Islet of Langerhans (tissue), 1 donor: Measurements from ENCODE around the gene CEP112.
"Not testable (repeated sequence)": the region's sequence is repeated elsewhere in the genome, so short reads cannot be mapped to it uniquely, and the experiment has no call there.

Source experiments
- FAIRE-seq: peaks from one replicate; lab custom pipeline; 2011; peaks lifted over from hg19 to GRCh38; lab: Jason Lieb, UNC

CEP112 gene

DNA sequence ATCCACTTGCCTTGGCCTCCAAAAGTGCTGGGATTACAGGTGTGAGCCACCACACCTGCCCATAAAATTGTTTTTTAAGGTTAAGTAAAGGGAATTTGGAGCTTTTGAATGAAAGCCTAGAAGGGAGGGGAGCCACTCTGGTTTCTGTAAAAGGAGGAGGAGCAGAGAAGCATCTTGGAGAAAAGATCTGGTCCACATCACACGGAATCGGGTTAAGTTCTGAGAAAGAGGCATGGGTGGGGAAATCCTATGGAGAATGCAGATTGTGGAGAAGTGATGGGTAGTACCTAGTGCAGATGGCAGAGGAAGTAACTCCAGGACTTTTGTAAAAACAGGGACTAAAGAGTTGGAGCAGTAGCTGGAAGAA is 18.3 kb upstream of the CEP112 start:
- no peak for FAIRE-seq

GRCh38 chr17:66207936-66208335 is 16.0 kb upstream of the CEP112 start:
- no peak for FAIRE-seq

GRCh38 chr17:66203274-66204015 is 11.5 kb upstream of the CEP112 start:
- FAIRE-seq = no peak

DNA sequence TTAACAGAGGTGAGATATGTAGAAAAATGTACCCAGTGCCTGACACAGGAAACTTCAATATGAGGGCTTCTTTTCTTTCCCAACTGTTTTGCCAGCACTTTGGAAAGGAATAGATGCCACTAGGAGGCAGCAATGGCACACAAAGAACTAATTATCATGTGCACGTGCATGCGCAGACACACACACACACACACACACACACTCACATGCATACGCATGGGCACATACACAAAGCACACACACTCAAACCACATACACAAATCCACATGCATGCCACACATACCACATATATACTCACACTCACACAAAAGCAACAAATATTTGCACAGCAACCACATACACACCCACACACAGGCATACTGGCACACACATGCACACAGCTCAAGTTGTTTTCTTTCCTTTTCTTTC is 8.8 kb upstream of the CEP112 start:
- FAIRE-seq = no peak

- FAIRE-seq = no peak
Observed at GRCh38 chr17:66198242-66198641, 6.3 kb upstream of the CEP112 start.

GRCh38 chr17:66192378-66192687 is 400 bp upstream of the CEP112 start:
- FAIRE-seq = no peak

GRCh38 chr17:66190738-66191592 is 968 bp downstream of the CEP112 start:
- no peak for FAIRE-seq

- no peak for FAIRE-seq
Observed at GRCh38 chr17:66187718-66188117, 4.2 kb downstream of the CEP112 start.

GRCh38 chr17:66185862-66186261 is 6.1 kb downstream of the CEP112 start:
- no peak for FAIRE-seq

GRCh38 chr17:66184392-66184791 is 7.5 kb downstream of the CEP112 start:
- FAIRE-seq = no peak

- FAIRE-seq = no peak
Observed at GRCh38 chr17:66183529-66183928, 8.4 kb downstream of the CEP112 start.

GRCh38 chr17:66178642-66179041 is 13.3 kb downstream of the CEP112 start:
- no peak for FAIRE-seq

DNA sequence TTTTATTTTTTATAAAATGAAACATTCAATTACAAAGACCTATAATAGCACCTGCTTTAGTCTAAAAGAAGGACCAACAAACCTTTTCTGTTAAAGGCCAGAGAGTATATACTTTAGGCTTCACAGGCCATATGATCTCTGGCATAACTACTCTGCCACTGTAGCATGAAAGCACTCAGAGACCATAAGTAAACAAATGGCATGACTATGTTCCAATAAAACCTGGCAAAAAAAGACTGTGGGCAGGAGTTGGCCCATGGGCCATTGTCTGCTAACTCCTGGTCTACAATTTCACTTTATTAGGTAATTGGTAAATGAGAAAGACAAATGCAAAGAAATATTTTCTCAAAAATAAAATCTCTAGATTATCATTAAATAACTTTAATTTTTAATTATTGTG is 14.9 kb downstream of the CEP112 start:
- no peak for FAIRE-seq

DNA sequence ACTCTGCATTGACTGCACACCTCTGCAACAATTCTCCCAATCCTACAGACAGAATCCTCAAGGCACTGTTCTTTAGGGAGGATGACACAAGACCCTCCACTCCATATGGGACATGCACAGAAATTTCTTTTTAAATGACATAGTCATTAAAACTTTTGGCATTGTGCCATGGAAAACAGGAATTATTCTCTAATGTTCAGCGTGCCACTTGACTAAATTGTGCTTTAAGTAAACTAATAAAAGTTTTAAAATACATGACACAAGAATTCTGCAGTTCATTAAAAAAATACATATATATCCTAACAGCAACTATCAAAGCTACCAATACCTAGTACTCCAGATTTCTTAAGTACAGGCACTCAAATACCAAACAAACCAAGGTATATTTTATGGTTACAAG is 16.0 kb downstream of the CEP112 start:
- no peak for FAIRE-seq

DNA sequence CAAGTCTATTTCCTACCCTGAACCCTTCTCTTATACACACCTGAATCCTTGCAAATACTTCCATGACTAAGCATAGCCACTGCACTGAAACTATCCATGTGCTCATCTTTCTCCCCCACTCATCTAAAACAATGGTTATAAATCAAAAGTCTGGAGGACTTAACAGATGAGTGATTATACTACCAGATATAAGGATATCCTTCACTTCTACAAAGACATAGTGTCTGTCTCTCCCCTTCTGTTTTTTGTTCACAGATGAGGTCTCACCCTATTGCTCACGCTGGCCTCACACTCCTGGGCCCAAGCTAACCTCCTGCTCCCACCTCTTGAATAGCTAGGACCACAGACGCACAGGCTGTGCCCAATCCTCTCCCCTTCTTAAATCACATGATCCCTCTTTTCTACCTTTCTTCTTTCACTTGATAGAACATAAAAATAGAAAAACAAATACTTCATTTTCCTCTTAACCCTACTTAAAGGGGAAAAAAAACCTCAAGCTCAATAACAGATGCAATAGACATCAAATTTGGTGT is 19.2 kb downstream of the CEP112 start:
- no peak for FAIRE-seq

DNA sequence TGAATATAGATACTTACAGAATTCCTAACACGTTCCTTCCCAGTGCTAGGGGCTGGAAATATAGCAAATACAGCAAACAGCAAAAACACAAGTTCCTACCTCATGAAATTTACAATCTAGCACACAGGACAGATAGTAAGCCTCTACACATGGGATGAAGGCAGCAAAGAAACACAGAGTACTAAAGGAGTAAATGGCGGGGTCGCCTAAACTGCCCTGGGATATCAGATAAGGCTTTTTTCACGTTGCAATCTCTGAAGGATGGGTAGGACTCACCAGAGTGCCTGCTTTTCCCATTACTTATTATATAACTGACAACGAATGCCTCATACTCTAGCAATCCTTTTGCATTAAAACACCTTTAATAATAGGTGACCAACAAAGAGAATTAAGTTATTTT is 19.8 kb downstream of the CEP112 start:
- no peak for FAIRE-seq

DNA sequence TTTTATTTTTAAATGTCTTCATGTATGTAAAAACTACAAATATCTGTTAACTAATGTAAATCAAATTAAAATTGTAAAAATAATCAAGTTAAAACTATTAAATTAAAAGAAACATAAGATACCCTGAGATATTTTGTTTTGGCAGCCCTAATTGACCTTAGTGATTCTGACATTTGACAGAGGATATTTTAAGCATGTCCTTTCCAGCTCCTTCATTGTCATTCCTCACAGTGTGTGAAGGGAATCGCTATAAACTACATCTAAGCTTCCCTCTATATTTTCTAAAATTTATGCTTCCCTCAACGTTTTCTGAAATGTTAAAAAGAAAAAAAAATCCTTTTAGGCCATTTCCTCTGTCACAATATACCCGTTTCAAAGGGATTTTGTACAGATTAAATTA is 20.2 kb downstream of the CEP112 start:
- FAIRE-seq = no peak

- FAIRE-seq = no peak
Observed at GRCh38 chr17:66171172-66171571, 20.8 kb downstream of the CEP112 start.

DNA sequence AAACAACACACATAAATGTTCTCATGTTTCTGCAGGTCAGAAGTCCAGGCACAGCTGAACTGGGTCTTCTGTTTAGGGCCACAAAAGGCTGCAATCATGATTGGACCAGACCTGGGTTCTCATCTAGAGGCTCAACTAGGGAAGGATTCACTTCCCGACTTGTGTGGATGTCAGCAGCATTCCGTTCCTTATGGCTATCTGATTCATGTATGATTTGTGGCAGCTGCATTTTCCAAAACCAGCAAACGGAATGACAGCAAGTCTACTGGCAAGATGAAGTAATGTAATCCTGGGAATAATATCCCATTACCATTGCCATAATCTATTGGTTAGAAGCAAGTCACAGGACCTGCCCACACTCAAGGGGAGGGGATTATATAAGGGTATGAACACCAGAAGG is 22.1 kb downstream of the CEP112 start:
- no peak for FAIRE-seq

DNA sequence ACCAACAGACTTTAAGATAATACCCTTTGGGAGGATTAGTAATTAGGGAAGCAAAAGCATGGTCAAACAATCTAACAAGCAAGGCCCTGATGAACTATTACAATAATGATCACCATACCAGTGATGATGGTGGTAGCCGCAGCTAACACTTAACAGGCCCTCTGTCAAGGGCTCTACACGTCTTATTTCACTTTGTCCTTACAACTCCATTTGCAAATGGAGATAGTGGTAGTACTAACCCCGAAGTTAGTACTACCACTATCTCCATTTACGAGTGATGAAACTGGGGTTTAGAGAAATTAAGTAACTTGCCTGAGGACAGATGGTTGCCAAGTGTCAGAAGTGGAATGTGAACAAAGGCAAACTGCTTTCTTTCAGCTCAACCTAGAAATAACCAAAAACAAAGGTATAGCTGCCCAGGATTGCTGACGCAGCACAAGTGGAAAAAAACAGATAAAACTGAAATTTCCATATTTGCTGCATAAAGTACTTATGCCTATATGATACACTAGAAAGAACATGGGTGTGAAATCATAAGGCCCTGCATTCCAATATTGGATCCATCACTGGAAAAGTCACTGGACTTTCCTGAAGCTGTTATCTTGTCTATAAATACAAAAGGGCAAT is 24.6 kb downstream of the CEP112 start:
- no peak for FAIRE-seq

DNA sequence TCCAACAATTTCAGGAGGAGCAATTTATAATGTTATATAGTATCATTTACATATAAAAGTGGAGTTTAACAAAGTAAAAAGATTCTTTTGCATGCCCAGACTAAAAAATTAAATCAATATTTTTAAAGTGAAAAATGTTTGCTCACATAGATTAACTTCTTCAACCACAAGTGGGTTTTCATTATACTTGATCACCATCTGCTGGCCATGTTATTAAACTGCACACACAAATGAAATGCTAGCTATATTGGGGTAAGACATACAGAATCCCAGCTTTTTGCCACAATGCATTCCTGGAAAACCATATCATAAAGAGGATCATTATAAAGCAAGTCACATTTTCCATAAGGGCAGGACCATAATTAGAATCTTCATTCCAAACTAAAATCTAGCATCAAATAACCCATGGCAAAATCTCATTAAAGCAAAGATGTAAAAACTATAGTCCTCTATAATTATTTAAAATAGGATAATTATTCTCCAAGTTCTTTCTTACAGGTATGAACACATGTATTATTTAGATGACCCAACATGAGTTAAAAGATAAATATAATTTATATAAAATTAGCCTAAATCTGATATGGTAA is 26.3 kb downstream of the CEP112 start:
- peak; percentile 98 for FAIRE-seq

DNA sequence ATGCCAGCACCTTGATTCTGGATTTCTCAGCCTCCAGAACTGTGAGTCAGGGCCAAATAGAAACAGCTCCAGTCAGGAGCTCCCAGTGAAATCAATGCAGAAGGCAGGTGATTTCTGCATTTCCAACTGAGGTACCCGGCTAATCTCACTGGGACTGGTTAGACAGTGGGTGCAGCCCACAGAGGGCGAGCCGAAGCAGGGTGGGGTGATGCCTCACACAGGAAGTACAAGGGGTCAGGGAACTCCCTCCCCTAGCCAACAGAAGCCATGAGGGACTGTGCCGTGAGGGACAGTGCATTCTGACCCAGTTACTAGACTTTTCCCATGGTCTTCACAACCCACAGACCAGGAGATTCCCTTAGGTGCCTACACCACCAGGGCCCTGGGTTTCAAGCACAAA is 36.9 kb downstream of the CEP112 start:
- FAIRE-seq = not testable (repeated sequence)

DNA sequence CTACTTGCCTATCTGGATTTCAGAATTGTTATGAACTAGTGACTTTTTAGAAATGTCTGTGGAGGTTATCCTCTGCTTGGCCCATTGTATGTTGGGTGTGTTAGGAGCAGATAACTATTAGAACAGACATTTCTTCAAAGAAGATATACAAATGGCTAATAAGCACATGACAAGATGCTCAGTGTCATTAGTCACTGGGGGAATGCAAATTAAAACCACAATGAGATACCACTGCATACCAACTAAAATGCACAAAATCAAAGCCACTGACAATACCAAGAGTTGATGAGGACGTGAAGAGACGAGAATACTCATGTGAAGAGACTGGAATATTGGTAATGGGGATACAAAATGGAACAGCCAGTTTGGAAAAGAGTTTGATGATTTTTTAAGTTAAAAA is 39.2 kb downstream of the CEP112 start:
- no peak for FAIRE-seq
